Liver (tissue), 9 donors: ENCODE data around the gene PPIP5K1. TPM values are rescaled to one million over a fixed set of nuclear protein-coding genes. Genes with fewer than 3 reads are reported as not detected.
A peak's percentile ranks its signal among the peaks of the same experiment; 100 is the strongest.

Experiments
- DNase-seq: peaks from one replicate; pipeline ENCODE4 v3.0.0-alpha.2; 2017; ENCODE audit warnings: low spot score
- H3K27ac ChIP-seq, 2 donors: one replicate each; pipeline ENCODE4 v1.7.0; 2013; ENCODE audit warnings: inconsistent platforms in 2 of 2, low read length in 2 of 2, control low read depth in 1 of 2, low read depth in 1 of 2, mild to moderate bottlenecking in 1 of 2
- H3K27me3 ChIP-seq, 4 donors: one replicate each; pipeline versions ENCODE4 v1.6.1 to v1.7.0; 2013; ENCODE audit warnings: low read length in 3 of 4, inconsistent platforms in 1 of 4, mild to moderate bottlenecking in 1 of 4, moderate library complexity in 1 of 4; ENCODE audit not compliant: control insufficient read depth in 4 of 4, insufficient read depth in 4 of 4
- H3K36me3 ChIP-seq, 4 donors: one replicate each; pipeline versions ENCODE4 v1.6.1 to v1.7.0; 2013; ENCODE audit warnings: low read length in 3 of 4, mild to moderate bottlenecking in 3 of 4, low read depth in 1 of 4, moderate library complexity in 1 of 4; ENCODE audit not compliant: control insufficient read depth in 4 of 4, insufficient read depth in 3 of 4
- H3K4me1 ChIP-seq, 4 donors: one replicate each; pipeline versions ENCODE4 v1.6.1 to v1.7.0; 2013; ENCODE audit warnings: low read length in 3 of 4, mild to moderate bottlenecking in 3 of 4, moderate library complexity in 1 of 4; ENCODE audit not compliant: control insufficient read depth in 4 of 4, insufficient read depth in 4 of 4
- H3K4me3 ChIP-seq, 3 donors: one replicate each; pipeline versions ENCODE4 v1.6.1 to v1.7.0; 2013; ENCODE audit warnings: low read length in 3 of 3, control low read depth in 1 of 3, low read depth in 1 of 3, mild to moderate bottlenecking in 1 of 3
- H3K9ac ChIP-seq, 2 donors: one replicate each; pipeline ENCODE4 v1.7.0; 2013; ENCODE audit warnings: low read length in 2 of 2, mild to moderate bottlenecking in 2 of 2, moderate library complexity in 2 of 2, control low read depth in 1 of 2, low read depth in 1 of 2
- H3K9me3 ChIP-seq, 4 donors: one replicate each; pipeline versions ENCODE4 v1.6.1 to v1.7.0; 2013; ENCODE audit warnings: low read length in 3 of 4; ENCODE audit not compliant: control insufficient read depth in 4 of 4
- ATF3 ChIP-seq: IDR thresholded peaks from 2 replicates; pipeline ENCODE4 v1.6.1; 2016; ENCODE audit warnings: antibody characterized with exemption
- FOXA2 ChIP-seq: IDR thresholded peaks from 2 replicates; pipeline ENCODE4 v1.6.1; 2016; ENCODE audit warnings: antibody characterized with exemption
- GABPA ChIP-seq, 2 donors: IDR thresholded peaks in 1 of 2; conservative IDR thresholded peaks in 1 of 2; 2 replicates each; pipeline ENCODE4 v1.6.1; 2016; ENCODE audit warnings: antibody characterized with exemption in 2 of 2, mild to moderate bottlenecking in 1 of 2, moderate library complexity in 1 of 2
- JUND ChIP-seq, 2 donors: IDR thresholded peaks; 2 replicates each; pipeline ENCODE4 v1.6.1; 2016; ENCODE audit warnings: antibody characterized with exemption in 2 of 2
- NR2F2 ChIP-seq: IDR thresholded peaks from 2 replicates; pipeline ENCODE4 v1.6.1; 2016; ENCODE audit warnings: antibody characterized with exemption
- RAD21 ChIP-seq, 2 donors: IDR thresholded peaks; 2 replicates each; pipeline ENCODE4 v1.6.1; 2016; ENCODE audit warnings: antibody characterized with exemption in 2 of 2, mild to moderate bottlenecking in 2 of 2
- REST ChIP-seq: IDR thresholded peaks from 2 replicates; pipeline ENCODE4 v1.6.1; 2016; ENCODE audit warnings: antibody characterized with exemption, mild to moderate bottlenecking
- SP1 ChIP-seq: IDR thresholded peaks from 2 replicates; pipeline ENCODE4 v1.6.1; 2018; ENCODE audit warnings: antibody characterized with exemption, mild to moderate bottlenecking
- TAF1 ChIP-seq: conservative IDR thresholded peaks from 2 replicates; pipeline ENCODE4 v1.6.1; 2016; ENCODE audit warnings: antibody characterized with exemption, mild to moderate bottlenecking
- YY1 ChIP-seq: IDR thresholded peaks from 2 replicates; pipeline ENCODE4 v1.6.1; 2016; ENCODE audit warnings: antibody characterized with exemption, mild to moderate bottlenecking
- WGBS: extraction: QIAGEN DNeasy Blood & Tissue Kit; methylation state at CpG from one replicate; pipeline ENCODE4 v1.1.7; 2013; 5-methylcytosine and 5-hydroxymethylcytosine counted together
- polyA plus RNA-seq, 2 donors: library from polyadenylated mRNA; stranded (reverse) in 1 of 2; unstranded in 1 of 2; fragments of 200-250 nt in 1 of 2; fragments of >200 nt in 1 of 2; fragmentation: Nextera tagmentation in 1 of 2; extraction: Ambion mirVana in 1 of 2; gene quantifications; one replicate each; pipeline versions ENCODE4 v1.2.1 to v1.2.3, GENCODE V29; 2013 to 2015
- total RNA-seq, 2 donors: library from RNA; depleted of rRNA; stranded (reverse); fragments of >200 nt; gene quantifications; one replicate each; pipeline ENCODE4 v1.2.3, GENCODE V29; 2014
- TF ChIP-seq, protein P1 (sequence below): IDR thresholded peaks from 2 replicates; pipeline ENCODE4 v1.6.1; 2016; ENCODE audit warnings: antibody characterized with exemption
- TF ChIP-seq, protein P2 (sequence below): IDR thresholded peaks from 2 replicates; pipeline ENCODE4 v1.6.1; 2016; ENCODE audit warnings: antibody characterized with exemption
- TF ChIP-seq, protein P3 (sequence below): fragments of 150-350 bp; IDR thresholded peaks from 2 replicates; pipeline ENCODE4 v1.5.1; 2017; ENCODE audit warnings: improper control_type of control experiment, low read depth, low read length; ENCODE audit not compliant: missing input control
- donor health status: healthy.
- donor health status: healthy.
- donor health status: healthy.
- donor health status: healthy.
- donor health status: healthy.

PPIP5K1 gene
- total and polyA plus RNA-seq, 4 donors: 2.5 to 18.2 (median 8.7) TPM

- Histone ChIP-seq H3K27ac (no peak overlapping the region), H3K4me3 (peak overlapping the region; percentile 57 to 89 (median 79)), H3K36me3 (no peaks in the 10 kb centered on the region), H3K9ac (peak overlapping the region in 1 of 2 donors; percentile 28), H3K9me3 (no peaks in the 10 kb centered on the region), H3K4me1 (peaks cover 5 to 15% (median 10%) of the 10 kb centered on the region in 4 donors), H3K27me3 (peaks cover 0 to 14% (median 0%) of the 10 kb centered on the region in 4 donors)
- WGBS: 8% methylated on average over 39 of the region's 39 CpGs
- no peak for TF ChIP-seq NR2F2
- TF ChIP-seq GABPA (IDR thresholded peaks at IDR 0.05 in 1 of 2, conservative IDR thresholded peaks at IDR 0.05 in 1 of 2): no peak
- peak in 1 of 2 donors; percentile 25 for TF ChIP-seq RAD21 (IDR thresholded peaks at IDR 0.05)
- TF ChIP-seq REST: no peak
- no peak for TF ChIP-seq TAF1
- DNase-seq: no peak
Observed at GRCh38 chr15:43511012-43511885, 78.8 kb downstream of the PPIP5K1 start.

GRCh38 chr15:43510200-43511011 is 79.6 kb downstream of the PPIP5K1 start:
- H3K27ac ChIP-seq: peak overlapping the region; percentile 5 to 72
- DNase-seq: peak; percentile 95
- 1% methylated on average over 41 of the region's 41 CpGs for WGBS
- no peaks in the 10 kb centered on the region for H3K36me3 ChIP-seq
- peaks cover 0 to 9% (median 0%) of the 10 kb centered on the region in 4 donors for H3K27me3 ChIP-seq
- no peaks in the 10 kb centered on the region for H3K9me3 ChIP-seq
- peak overlapping the region in 1 of 2 donors; percentile 62 for H3K9ac ChIP-seq
- TF ChIP-seq ATF3 (no peak), FOXA2 (no peak), RAD21 (IDR thresholded peaks at IDR 0.05) (peak in 1 of 2 donors; percentile 15), REST (peak; percentile 48), GABPA (IDR thresholded peaks at IDR 0.05 in 1 of 2, conservative IDR thresholded peaks at IDR 0.05 in 1 of 2) (peak in 1 of 2 donors; percentile 70), YY1 (peak; percentile 89), NR2F2 (peak; percentile 74), SP1 (peak; percentile 76), JUND (IDR thresholded peaks at IDR 0.05) (no peak)
- TF ChIP-seq, protein P1, sequence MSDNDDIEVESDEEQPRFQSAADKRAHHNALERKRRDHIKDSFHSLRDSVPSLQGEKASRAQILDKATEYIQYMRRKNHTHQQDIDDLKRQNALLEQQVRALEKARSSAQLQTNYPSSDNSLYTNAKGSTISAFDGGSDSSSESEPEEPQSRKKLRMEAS: peak; percentile 81
- TF ChIP-seq, protein P2, sequence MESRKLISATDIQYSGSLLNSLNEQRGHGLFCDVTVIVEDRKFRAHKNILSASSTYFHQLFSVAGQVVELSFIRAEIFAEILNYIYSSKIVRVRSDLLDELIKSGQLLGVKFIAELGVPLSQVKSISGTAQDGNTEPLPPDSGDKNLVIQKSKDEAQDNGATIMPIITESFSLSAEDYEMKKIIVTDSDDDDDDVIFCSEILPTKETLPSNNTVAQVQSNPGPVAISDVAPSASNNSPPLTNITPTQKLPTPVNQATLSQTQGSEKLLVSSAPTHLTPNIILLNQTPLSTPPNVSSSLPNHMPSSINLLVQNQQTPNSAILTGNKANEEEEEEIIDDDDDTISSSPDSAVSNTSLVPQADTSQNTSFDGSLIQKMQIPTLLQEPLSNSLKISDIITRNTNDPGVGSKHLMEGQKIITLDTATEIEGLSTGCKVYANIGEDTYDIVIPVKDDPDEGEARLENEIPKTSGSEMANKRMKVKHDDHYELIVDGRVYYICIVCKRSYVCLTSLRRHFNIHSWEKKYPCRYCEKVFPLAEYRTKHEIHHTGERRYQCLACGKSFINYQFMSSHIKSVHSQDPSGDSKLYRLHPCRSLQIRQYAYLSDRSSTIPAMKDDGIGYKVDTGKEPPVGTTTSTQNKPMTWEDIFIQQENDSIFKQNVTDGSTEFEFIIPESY: no peak
- TF ChIP-seq, protein P3, sequence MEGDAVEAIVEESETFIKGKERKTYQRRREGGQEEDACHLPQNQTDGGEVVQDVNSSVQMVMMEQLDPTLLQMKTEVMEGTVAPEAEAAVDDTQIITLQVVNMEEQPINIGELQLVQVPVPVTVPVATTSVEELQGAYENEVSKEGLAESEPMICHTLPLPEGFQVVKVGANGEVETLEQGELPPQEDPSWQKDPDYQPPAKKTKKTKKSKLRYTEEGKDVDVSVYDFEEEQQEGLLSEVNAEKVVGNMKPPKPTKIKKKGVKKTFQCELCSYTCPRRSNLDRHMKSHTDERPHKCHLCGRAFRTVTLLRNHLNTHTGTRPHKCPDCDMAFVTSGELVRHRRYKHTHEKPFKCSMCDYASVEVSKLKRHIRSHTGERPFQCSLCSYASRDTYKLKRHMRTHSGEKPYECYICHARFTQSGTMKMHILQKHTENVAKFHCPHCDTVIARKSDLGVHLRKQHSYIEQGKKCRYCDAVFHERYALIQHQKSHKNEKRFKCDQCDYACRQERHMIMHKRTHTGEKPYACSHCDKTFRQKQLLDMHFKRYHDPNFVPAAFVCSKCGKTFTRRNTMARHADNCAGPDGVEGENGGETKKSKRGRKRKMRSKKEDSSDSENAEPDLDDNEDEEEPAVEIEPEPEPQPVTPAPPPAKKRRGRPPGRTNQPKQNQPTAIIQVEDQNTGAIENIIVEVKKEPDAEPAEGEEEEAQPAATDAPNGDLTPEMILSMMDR: peak; percentile 16
- H3K4me1 ChIP-seq: peaks cover 5 to 15% (median 10%) of the 10 kb centered on the region in 4 donors
- peak overlapping the region; percentile 79 to 89 (median 82) for H3K4me3 ChIP-seq
